ENCODE results near the gene DFFA.
"Not testable (repeated sequence)": the region's sequence is repeated elsewhere in the genome, so short reads cannot be mapped to it uniquely, and the experiment has no call there.

DNA sequence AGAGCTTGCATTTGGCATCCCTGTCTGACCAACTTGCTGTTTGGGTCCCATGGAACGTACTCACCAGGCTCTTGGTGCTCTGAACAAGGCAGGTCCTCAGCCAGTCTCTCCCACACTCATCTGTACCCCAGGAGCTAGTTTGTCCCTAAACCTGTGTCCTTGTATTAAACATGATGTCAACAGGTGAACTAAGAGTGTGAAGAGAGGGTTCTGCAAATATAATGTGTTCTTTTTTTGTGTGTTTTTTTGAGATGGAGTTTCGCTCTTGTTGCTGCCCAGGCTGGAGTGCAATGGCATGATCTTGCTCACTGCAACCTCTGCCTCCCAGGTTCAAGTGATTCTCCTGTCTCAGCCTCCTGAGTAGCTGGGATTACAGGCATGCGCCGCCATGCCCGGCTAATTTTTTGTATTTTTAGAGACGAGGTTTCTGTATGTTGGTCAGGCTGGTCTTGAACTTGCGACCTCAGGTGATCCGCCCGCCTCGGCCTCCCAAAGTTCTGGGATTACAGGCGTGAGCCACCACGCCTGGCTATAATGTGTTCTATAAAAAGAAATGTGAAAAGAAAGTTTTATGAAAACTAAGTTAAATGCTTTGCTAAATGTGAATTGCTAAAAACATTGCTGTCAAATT, 33.8 kb upstream of the DFFA start:
- TF ChIP-seq CTCF, POLR2A (IDR thresholded peaks at IDR 0.05): not testable (repeated sequence)
